Lower leg skin (tissue), 3 donors: Measurements from ENCODE around the gene LNP1.

Experiments used
- CTCF ChIP-seq, 3 donors: fragments of 450-650 bp; IDR thresholded peaks; one replicate each; pipeline ENCODE4 v1.5.1; 2016; ENCODE audit warnings: antibody characterized with exemption in 3 of 3, mild to moderate bottlenecking in 3 of 3, moderate library complexity in 2 of 3
- POLR2A ChIP-seq, 2 donors: fragments of 450-650 bp; IDR thresholded peaks; one replicate each; pipeline ENCODE4 v1.6.1; 2016 to 2017; ENCODE audit warnings: antibody characterized with exemption in 2 of 2, mild to moderate bottlenecking in 1 of 2, moderate library complexity in 1 of 2

GRCh38 chr3:100465892-100466777 is 64.8 kb downstream of the LNP1 start:
- TF ChIP-seq CTCF (IDR thresholded peaks at IDR 0.05) (no peak), POLR2A (IDR thresholded peaks at IDR 0.05) (no peak)
